ENCODE results near the gene HRK.

- no peak for TF ChIP-seq GABPA (IDR thresholded peaks at IDR 0.05 in 1 of 2, conservative IDR thresholded peaks at IDR 0.05 in 1 of 2)
- TF ChIP-seq CTCF (IDR thresholded peaks at IDR 0.05; ENCODE audit: low read depth, low read length, missing input control), result no peak
- TF ChIP-seq MAX (IDR thresholded peaks at IDR 0.05), result no peak
- no peak for TF ChIP-seq REST (IDR thresholded peaks at IDR 0.05)
- TF ChIP-seq TAF1 (conservative IDR thresholded peaks at IDR 0.05), result no peak
- no peak for TF ChIP-seq JUND (IDR thresholded peaks at IDR 0.05)
- TF ChIP-seq RAD21 (IDR thresholded peaks at IDR 0.05), result no peak
- no peak for TF ChIP-seq FOXA2 (IDR thresholded peaks at IDR 0.05)
- no peak for TF ChIP-seq FOXA1 (IDR thresholded peaks at IDR 0.05)
- no peak for TF ChIP-seq ATF3 (IDR thresholded peaks at IDR 0.05)
- no peak for TF ChIP-seq HNF4A (conservative IDR thresholded peaks at IDR 0.05)
These were observed 1.6 kb downstream of the HRK start for GRCh38 chr12:116879509-116880212.
